Endothelial cell of umbilical vein (primary cell): ENCODE measurements around the gene UFSP1. TPM values are rescaled to one million over a fixed set of nuclear protein-coding genes. Genes with fewer than 3 reads are reported as not detected.

Experiments
- BruUV-seq: library from RNA; stranded (reverse); fragments of 400-500 nt; replicated peaks from 2 replicates; lab custom pipeline; 2021; lab: Mats Ljungman, UMichigan
- CTCF ChIA-PET: fragments of 300-600, 350-600 bp; sonication (Branson Sonifier 250); formaldehyde crosslinking; loops from one replicate; lab custom pipeline; 2021; ENCODE audit warnings: antibody characterized with exemption, inconsistent platforms; lab: Charles Lee
- POLR2A ChIA-PET: fragments of 300-600, 350-600 bp; sonication (Branson Sonifier 250); formaldehyde crosslinking; loops from one replicate; lab custom pipeline; 2021; ENCODE audit warnings: antibody characterized with exemption, inconsistent platforms; lab: Charles Lee
- DNase-seq: peaks from one replicate; pipeline ENCODE4 v3.0.0-alpha.2; 2011; ENCODE audit warnings: low read depth, low spot score
- FAIRE-seq: peaks from 2 replicates; lab custom pipeline; 2011; peaks lifted over from hg19 to GRCh38; lab: Jason Lieb, UNC
- H2AFZ ChIP-seq: 2 replicates; pipeline ENCODE4 v1.6.0; 2012; ENCODE audit warnings: low read depth, low read length, control low read depth, inconsistent platforms
- H3K27ac ChIP-seq: 2 replicates; pipeline ENCODE4 v1.5.1; 2011; ENCODE audit warnings: low read depth, mild to moderate bottlenecking, control low read depth, low read length, moderate library complexity; ENCODE audit not compliant: insufficient read depth
- H3K27me3 ChIP-seq, 2 experiments: 2 replicates each; pipeline versions ENCODE4 v1.6.0 to v1.6.1; 2011; ENCODE audit warnings: low read length in 2 of 2, mixed read lengths in 1 of 2; ENCODE audit not compliant: control insufficient read depth in 2 of 2, insufficient read depth in 2 of 2
- H3K36me3 ChIP-seq, 2 experiments: 2 replicates in 1 of 2; 3 replicates in 1 of 2; pipeline ENCODE4 v1.5.1; 2011; ENCODE audit warnings: low read length in 2 of 2, mild to moderate bottlenecking in 1 of 2, moderate library complexity in 1 of 2; ENCODE audit not compliant: control insufficient read depth in 2 of 2, insufficient read depth in 2 of 2; ENCODE audit errors: extremely low read depth in 1 of 2
- H3K4me1 ChIP-seq: 3 replicates; pipeline ENCODE4 v1.5.1; 2011; ENCODE audit warnings: mild to moderate bottlenecking, low read length; ENCODE audit not compliant: control insufficient read depth, insufficient read depth; ENCODE audit errors: extremely low read depth
- H3K4me2 ChIP-seq: 2 replicates; pipeline ENCODE4 v1.6.1; 2011; ENCODE audit warnings: low read length, control low read depth, mixed read lengths; ENCODE audit not compliant: insufficient read depth
- H3K4me3 ChIP-seq, 3 experiments: fragments of 200-600 bp in 1 of 3; sonication (generic), shearing (Covaris generic) in 1 of 3; replicated peaks in 1 of 3; 2 replicates each; pipeline ENCODE4 v1.5.1; 2011 to 2016; ENCODE audit warnings: control low read depth in 3 of 3, low read length in 3 of 3, mild to moderate bottlenecking in 2 of 3, inconsistent platforms in 1 of 3, low read depth in 1 of 3, moderate library complexity in 1 of 3; ENCODE audit not compliant: insufficient read depth in 1 of 3
- H3K79me2 ChIP-seq: 2 replicates; pipeline ENCODE4 v1.6.0; 2012; ENCODE audit warnings: low read length, inconsistent platforms; ENCODE audit not compliant: control insufficient read depth, insufficient read depth
- H3K9ac ChIP-seq: replicated peaks from 2 replicates; pipeline ENCODE3; 2011; ENCODE audit warnings: low read length, control low read depth; ENCODE audit not compliant: insufficient read depth; ENCODE audit errors: extremely low read depth
- H3K9me1 ChIP-seq: replicated peaks from 3 replicates; pipeline ENCODE4 v1.6.0; 2011; ENCODE audit warnings: mild to moderate bottlenecking, low read length; ENCODE audit not compliant: control insufficient read depth, insufficient read depth; ENCODE audit errors: extremely low read depth
- H3K9me3 ChIP-seq: replicated peaks from 2 replicates; pipeline ENCODE4 v1.5.1; 2012; ENCODE audit warnings: low read length, inconsistent platforms; ENCODE audit not compliant: control insufficient read depth, insufficient read depth
- H4K20me1 ChIP-seq: replicated peaks from 2 replicates; pipeline ENCODE3; 2011; ENCODE audit warnings: mild to moderate bottlenecking, low read length; ENCODE audit not compliant: control insufficient read depth, insufficient read depth; ENCODE audit errors: extremely low read depth
- EZH2 ChIP-seq: IDR thresholded peaks from 2 replicates; pipeline ENCODE4 v1.6.1; 2012; ENCODE audit warnings: borderline replicate concordance, low read depth, mild to moderate bottlenecking, moderate library complexity, low read length, inconsistent platforms; ENCODE audit not compliant: severe bottlenecking
- FOS ChIP-seq: IDR thresholded peaks from 2 replicates; pipeline ENCODE4 v1.6.1; 2011; ENCODE audit warnings: mild to moderate bottlenecking, low read length, moderate library complexity, borderline replicate concordance; ENCODE audit not compliant: insufficient read depth
- GATA2 ChIP-seq: IDR thresholded peaks from 2 replicates; pipeline ENCODE4 v1.7.0; 2011; ENCODE audit warnings: low read depth, mild to moderate bottlenecking, moderate library complexity, mixed read lengths, low read length; ENCODE audit not compliant: insufficient read length, insufficient read depth
- JUN ChIP-seq: IDR thresholded peaks from 2 replicates; pipeline ENCODE4 v1.6.1; 2011; ENCODE audit warnings: borderline replicate concordance, low read depth; ENCODE audit not compliant: insufficient read length, insufficient read depth
- MYC ChIP-seq: IDR thresholded peaks from one replicate; pipeline ENCODE4 v1.6.1; 2011; ENCODE audit warnings: mild to moderate bottlenecking, low read depth, low read length
- POLR2A ChIP-seq: IDR thresholded peaks from 2 replicates; pipeline ENCODE4 v1.6.1; 2012; ENCODE audit warnings: low read depth, mild to moderate bottlenecking, control low read depth, low read length
- POLR2AphosphoS5 ChIP-seq: IDR thresholded peaks from 2 replicates; pipeline ENCODE4 v1.6.1; 2012; ENCODE audit warnings: low read depth, mild to moderate bottlenecking, control low read depth, low read length, moderate library complexity; ENCODE audit not compliant: insufficient read depth
- dilution Hi-C: fragments of 300-500 bp; cut with MboI; formaldehyde crosslinking; loops from one replicate; pipeline ENCODE4 v1.15.0; 2019; ENCODE audit warnings: low sequenced_read_pairs; ENCODE audit not compliant: extremely low pct_ligation_motif_present
- intact Hi-C: fragments of 100-400 bp; cut with micrococcal nuclease; formaldehyde crosslinking; loops from one replicate; pipeline ENCODE4 v1.10.0; 2022
- polyA plus RNA-seq, 4 experiments: library from polyadenylated mRNA; depleted of rRNA in 3 of 4; stranded (reverse) in 3 of 4; unstranded in 1 of 4; fragments of >200 nt; gene quantifications; 2 replicates each; pipeline versions ENCODE4 v1.2.1 to v1.2.3, GENCODE V29; 2011 to 2012; ENCODE audit warnings: missing spikeins in 1 of 4
- total RNA-seq: library from RNA; stranded (reverse); gene quantifications from 2 replicates; pipeline ENCODE4 v1.2.3, GENCODE V29; 2021
- TF ChIP-seq, protein P1 (sequence below), 2 donors: IDR thresholded peaks; 1 replicate in 1 of 2; 2 replicates in 1 of 2; pipeline ENCODE4 v1.5.1; 2011; ENCODE audit warnings: low read length in 2 of 2, mild to moderate bottlenecking in 2 of 2, moderate library complexity in 2 of 2, control low read depth in 1 of 2, inconsistent platforms in 1 of 2, low read depth in 1 of 2; ENCODE audit not compliant: insufficient read depth in 1 of 2; ENCODE audit errors: extremely low read depth in 1 of 2
- TF ChIP-seq, protein P2 (sequence below): IDR thresholded peaks from 2 replicates; pipeline ENCODE4 v1.6.1; 2011; ENCODE audit not compliant: insufficient read depth, insufficient read length

UFSP1 gene
- total and polyA plus RNA-seq, 2 donors (not counting 3 experiments of a cell fraction or from before 2014, with no cell fraction given), result 0.84 to 0.93 TPM

DNA sequence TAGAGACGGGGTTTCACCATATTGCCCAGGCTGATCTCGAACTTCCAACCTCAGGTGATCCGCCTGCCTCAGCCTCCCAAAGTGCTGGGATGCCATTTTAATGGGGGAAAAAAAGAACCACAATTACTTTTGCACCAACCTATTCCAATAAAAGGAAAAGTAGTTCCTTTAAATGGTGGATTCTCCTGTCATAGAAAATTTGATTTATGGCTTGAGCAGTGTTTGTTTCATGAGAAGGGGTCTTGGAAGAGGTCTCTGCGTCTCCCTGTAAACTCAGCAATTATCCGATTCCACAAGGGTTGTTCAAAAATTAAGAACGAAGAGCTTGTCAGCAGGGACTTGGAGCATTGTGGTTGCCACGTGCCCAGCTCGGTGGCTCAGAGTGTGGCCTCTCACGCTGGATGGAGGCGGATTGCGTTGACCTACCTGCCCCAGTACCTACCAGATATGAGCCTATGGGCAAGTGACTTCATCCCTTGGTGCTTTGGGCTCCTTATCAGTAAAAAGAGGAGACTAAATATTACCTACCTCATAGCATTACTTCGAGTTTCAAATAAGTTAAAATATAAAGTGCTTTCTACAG is 25.2 kb downstream of the UFSP1 start:
- Histone ChIP-seq H3K79me2 (peaks cover 23% of the 10 kb centered on the region), H3K4me1 (peaks cover 36% of the 10 kb centered on the region), H3K4me3 (no peak overlapping the region), H3K9me3 (no peaks in the 10 kb centered on the region), H3K36me3 (peaks cover 5 to 10% of the 10 kb centered on the region in 2 experiments), H4K20me1 (no peaks in the 10 kb centered on the region), H3K27me3 (no peaks in the 10 kb centered on the region), H3K4me2 (no peak overlapping the region), H3K9ac (no peak overlapping the region), H3K27ac (no peak overlapping the region), H2AFZ (no peak overlapping the region), H3K9me1 (no peaks in the 10 kb centered on the region)
- TF ChIP-seq JUN (no peak), GATA2 (no peak), MYC (no peak), POLR2A (no peak), FOS (no peak), POLR2AphosphoS5 (no peak), EZH2 (no peak)
- TF ChIP-seq, protein P1, sequence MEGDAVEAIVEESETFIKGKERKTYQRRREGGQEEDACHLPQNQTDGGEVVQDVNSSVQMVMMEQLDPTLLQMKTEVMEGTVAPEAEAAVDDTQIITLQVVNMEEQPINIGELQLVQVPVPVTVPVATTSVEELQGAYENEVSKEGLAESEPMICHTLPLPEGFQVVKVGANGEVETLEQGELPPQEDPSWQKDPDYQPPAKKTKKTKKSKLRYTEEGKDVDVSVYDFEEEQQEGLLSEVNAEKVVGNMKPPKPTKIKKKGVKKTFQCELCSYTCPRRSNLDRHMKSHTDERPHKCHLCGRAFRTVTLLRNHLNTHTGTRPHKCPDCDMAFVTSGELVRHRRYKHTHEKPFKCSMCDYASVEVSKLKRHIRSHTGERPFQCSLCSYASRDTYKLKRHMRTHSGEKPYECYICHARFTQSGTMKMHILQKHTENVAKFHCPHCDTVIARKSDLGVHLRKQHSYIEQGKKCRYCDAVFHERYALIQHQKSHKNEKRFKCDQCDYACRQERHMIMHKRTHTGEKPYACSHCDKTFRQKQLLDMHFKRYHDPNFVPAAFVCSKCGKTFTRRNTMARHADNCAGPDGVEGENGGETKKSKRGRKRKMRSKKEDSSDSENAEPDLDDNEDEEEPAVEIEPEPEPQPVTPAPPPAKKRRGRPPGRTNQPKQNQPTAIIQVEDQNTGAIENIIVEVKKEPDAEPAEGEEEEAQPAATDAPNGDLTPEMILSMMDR (IDR thresholded peaks at IDR 0.05; ENCODE audit: extremely low read depth in 1 of 2, insufficient read depth in 1 of 2, low read depth in 1 of 2, low read length in 2 of 2), result no peak
- TF ChIP-seq, protein P2, sequence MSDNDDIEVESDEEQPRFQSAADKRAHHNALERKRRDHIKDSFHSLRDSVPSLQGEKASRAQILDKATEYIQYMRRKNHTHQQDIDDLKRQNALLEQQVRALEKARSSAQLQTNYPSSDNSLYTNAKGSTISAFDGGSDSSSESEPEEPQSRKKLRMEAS, result no peak
- intact Hi-C loops (loop anchor here (10.0 kb wide), 1 partner anchor 280 kb away; the partner anchor contains the start of genes FBXO24 and LRCH4), dilution Hi-C loops (no loop called here)
- no TSS peak for BruUV-seq
- POLR2A ChIA-PET, result interaction anchor here (0.7 kb wide), 1 partner anchor 55 kb away, joined by 7 read pairs; no protein-coding TSS in a partner anchor
- DNase-seq (no peak), FAIRE-seq (no peak)
- CTCF ChIA-PET, result interaction anchor here (1.5 to 2.2 kb wide), 3 partner anchors 11 to 25 kb away, joined by 4 to 10 read pairs (median 5); partner anchors contain the start of genes SLC12A9, SRRT and UFSP1
